Measurements from ENCODE around the gene AGR2. TPM values are rescaled to one million over a fixed set of nuclear protein-coding genes. Genes with fewer than 3 reads are reported as not detected.
A peak's percentile ranks its signal among the peaks of the same experiment; 100 is the strongest.

AGR2 gene
- total RNA-seq, 1 experiment from 2014 or later = not detected

- Histone ChIP-seq H2BK15ac (ENCODE audit: low read depth, low read length) (no peak overlapping the region), H3K79me1 (ENCODE audit: insufficient read depth, low read depth, low read length, poor library complexity, severe bottlenecking) (no peaks in the 10 kb centered on the region), H4K5ac (ENCODE audit: insufficient read length, low read depth, low read length) (no peak overlapping the region), H3K9ac (ENCODE audit: extremely low read depth, insufficient read length, low read length) (no peak overlapping the region), H3K23ac (ENCODE audit: insufficient read length, low read depth, low read length) (no peak overlapping the region), H3T11ph (ENCODE audit: low read length) (no peak overlapping the region), H2BK5ac (ENCODE audit: insufficient read length, low read length) (no peak overlapping the region), H3K56ac (ENCODE audit: insufficient read length, low read depth, low read length) (no peak overlapping the region), H3K4me1 (ENCODE audit: insufficient read depth, low read length) (no peaks in the 10 kb centered on the region), H3K27me3 (ENCODE audit: insufficient read depth, low read length) (no peaks in the 10 kb centered on the region), H4K91ac (ENCODE audit: insufficient read length, low read depth, low read length) (no peak overlapping the region), H3K9me3 (ENCODE audit: control insufficient read depth, low read depth, low read length) (no peaks in the 10 kb centered on the region), H2AFZ (ENCODE audit: low read length) (no peak overlapping the region), H3K27ac (ENCODE audit: insufficient read length, low read depth, low read length) (no peak overlapping the region), H2BK12ac (ENCODE audit: insufficient read length, low read depth, low read length) (no peak overlapping the region), H3K14ac (ENCODE audit: insufficient read depth, low read length) (no peak overlapping the region), H3K4ac (ENCODE audit: low read depth, low read length) (no peak overlapping the region), H3K79me2 (ENCODE audit: insufficient read depth, low read length) (no peaks in the 10 kb centered on the region), H2BK120ac (ENCODE audit: low read depth, low read length, poor library complexity, severe bottlenecking) (no peak overlapping the region), H3K18ac (ENCODE audit: insufficient read length, low read depth, low read length) (no peak overlapping the region), H3K4me2 (ENCODE audit: insufficient read depth, insufficient read length, low read length) (no peak overlapping the region), H2BK20ac (ENCODE audit: low read depth, low read length, poor library complexity, severe bottlenecking) (no peak overlapping the region), H3K23me2 (ENCODE audit: insufficient read length, low read depth, low read length, poor library complexity, severe bottlenecking) (no peaks in the 10 kb centered on the region), H4K20me1 (ENCODE audit: control insufficient read depth, insufficient read depth, insufficient read length) (no peaks in the 10 kb centered on the region), H2AK5ac (ENCODE audit: insufficient read length, low read length) (no peak overlapping the region), H4K8ac (replicated peaks; ENCODE audit: insufficient read length, low read depth, low read length) (no peak overlapping the region)
- Mint-ChIP-seq H3K4me1 (peaks cover 8 to 10% of the 10 kb centered on the region in 2 experiments), H3K27ac (peak overlapping the region in 2 of 3 experiments; percentile 21 to 78; a peak in 3 of 7 replicates), H3K27me3 (ENCODE audit: low read depth) (no peaks in the 10 kb centered on the region), H3K9me3 (no peaks in the 10 kb centered on the region), H3K36me3 (ENCODE audit: insufficient read depth in 1 of 3, low read depth in 3 of 3) (no peaks in the 10 kb centered on the region), H3K4me3 (no peak overlapping the region)
- TF ChIP-seq CTCF (conservative IDR thresholded peaks at IDR 0.05) = no peak
- no CpG with 5 or more reads among the region's 2 CpGs for WGBS (ENCODE audit: extremely low coverage, insufficient read length, low lambda C conversion rate)
- DNase-seq = no peak
Measured at GRCh38 chr7:16839646-16840045, 34.8 kb upstream of the AGR2 start.
